ENCODE data around the gene DZANK1. TPM values are rescaled to one million over a fixed set of nuclear protein-coding genes. Genes with fewer than 3 reads are reported as not detected.
"Not testable (repeated sequence)": the region's sequence is repeated elsewhere in the genome, so short reads cannot be mapped to it uniquely, and the experiment has no call there.

The DZANK1 gene
- total RNA-seq, 1 donor from 2014 or later, result 8.3 TPM

DNA sequence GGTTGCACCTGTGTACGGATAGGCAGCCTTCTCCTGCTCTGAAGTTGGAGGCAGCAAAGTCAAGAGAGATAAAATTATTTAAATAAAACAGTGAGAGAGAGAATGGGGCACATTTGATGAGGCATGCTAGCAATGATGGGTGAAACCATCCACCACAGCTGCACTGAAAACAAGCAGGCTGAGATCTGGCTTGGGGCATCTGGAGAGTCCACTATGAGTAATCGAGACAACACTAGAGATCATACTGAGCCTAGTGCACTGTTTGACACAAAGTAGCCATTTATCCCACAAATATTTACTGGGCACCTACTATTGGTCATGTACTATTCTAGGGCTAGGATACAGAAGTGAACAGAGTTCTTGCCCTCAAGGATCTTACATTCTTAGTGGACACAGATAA is 66.4 kb downstream of the DZANK1 start:
- Histone ChIP-seq H3K79me2 (ENCODE audit: low read depth) (no peaks in the 10 kb centered on the region), H3K9me3 (ENCODE audit: low read depth) (no peaks in the 10 kb centered on the region), H3K4me2 (no peak overlapping the region), H3F3A (ENCODE audit: low read depth) (no peaks in the 10 kb centered on the region), H3K4me3 (no peak overlapping the region), H4K20me1 (ENCODE audit: low read depth) (no peaks in the 10 kb centered on the region), H3K9ac (no peak overlapping the region), H3K27ac (no peak overlapping the region), H3K27me3 (no peaks in the 10 kb centered on the region), H3K36me3 (no peaks in the 10 kb centered on the region), H2AFZ (replicated peaks) (no peak overlapping the region), H3K4me1 (no peaks in the 10 kb centered on the region)
- no peaks in the 10 kb centered on the region for H3K27me3 Mint-ChIP-seq (ENCODE audit: insufficient read depth, low read depth)
- no peak overlapping the region for H3K4me3 Mint-ChIP-seq
- TF ChIP-seq, protein P1, sequence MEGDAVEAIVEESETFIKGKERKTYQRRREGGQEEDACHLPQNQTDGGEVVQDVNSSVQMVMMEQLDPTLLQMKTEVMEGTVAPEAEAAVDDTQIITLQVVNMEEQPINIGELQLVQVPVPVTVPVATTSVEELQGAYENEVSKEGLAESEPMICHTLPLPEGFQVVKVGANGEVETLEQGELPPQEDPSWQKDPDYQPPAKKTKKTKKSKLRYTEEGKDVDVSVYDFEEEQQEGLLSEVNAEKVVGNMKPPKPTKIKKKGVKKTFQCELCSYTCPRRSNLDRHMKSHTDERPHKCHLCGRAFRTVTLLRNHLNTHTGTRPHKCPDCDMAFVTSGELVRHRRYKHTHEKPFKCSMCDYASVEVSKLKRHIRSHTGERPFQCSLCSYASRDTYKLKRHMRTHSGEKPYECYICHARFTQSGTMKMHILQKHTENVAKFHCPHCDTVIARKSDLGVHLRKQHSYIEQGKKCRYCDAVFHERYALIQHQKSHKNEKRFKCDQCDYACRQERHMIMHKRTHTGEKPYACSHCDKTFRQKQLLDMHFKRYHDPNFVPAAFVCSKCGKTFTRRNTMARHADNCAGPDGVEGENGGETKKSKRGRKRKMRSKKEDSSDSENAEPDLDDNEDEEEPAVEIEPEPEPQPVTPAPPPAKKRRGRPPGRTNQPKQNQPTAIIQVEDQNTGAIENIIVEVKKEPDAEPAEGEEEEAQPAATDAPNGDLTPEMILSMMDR (IDR thresholded peaks at IDR 0.05), result no peak
- TF ChIP-seq EZH2phosphoT487 (IDR thresholded peaks at IDR 0.05) (no peak), EZH2 (IDR thresholded peaks at IDR 0.05) (no peak)
- peaks cover 4% of the 10 kb centered on the region for H3K9me3 Mint-ChIP-seq
- peaks cover 32% of the 10 kb centered on the region for H3K36me3 Mint-ChIP-seq
- no peaks in the 10 kb centered on the region for H3K4me1 Mint-ChIP-seq
- no peak for DNase-seq (ENCODE audit: low spot score)
- H3K27ac Mint-ChIP-seq, result no peak overlapping the region

DNA sequence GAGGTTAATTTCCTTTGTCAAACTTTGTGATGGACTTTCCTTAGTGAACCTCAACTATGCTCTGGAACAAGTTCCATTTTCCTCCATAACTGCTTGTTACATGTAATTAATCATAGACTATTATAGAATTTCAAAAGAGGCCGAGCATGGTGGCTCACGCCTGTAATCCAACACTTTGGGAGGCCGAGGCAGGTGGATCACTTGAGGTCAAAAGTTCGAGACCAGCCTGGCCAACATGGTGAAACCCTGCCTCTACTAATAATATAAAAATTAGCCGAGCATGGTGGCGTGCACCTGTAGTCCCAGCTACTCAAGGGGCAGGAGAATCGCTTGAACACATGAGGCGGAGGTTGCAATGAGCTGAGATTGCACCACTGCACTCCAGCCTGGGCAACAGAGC is 68.1 kb downstream of the DZANK1 start:
- not testable (repeated sequence) for H3K27ac Mint-ChIP-seq, H3K4me1 Mint-ChIP-seq, H3K36me3 ChIP-seq

DNA sequence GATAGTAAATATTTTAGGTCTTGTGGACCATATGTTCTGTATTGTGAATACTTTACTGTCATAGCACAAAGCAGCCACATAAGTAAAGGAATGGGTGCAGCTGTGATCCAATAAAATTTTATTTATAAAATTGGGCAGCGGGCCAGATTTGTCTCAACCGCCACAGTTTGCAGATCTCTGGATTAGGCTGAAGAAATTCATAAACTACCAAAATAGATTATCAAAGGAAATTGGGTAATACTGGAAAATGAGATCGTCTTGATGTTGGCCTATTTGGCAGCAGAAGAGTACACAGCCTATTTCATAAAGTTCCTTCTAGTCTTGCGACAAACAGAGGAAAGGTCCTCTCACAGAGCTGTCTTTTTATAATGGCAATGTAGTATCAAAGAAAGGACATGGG is 69.8 kb downstream of the DZANK1 start:
- TF ChIP-seq, protein P1 (IDR thresholded peaks at IDR 0.05), result no peak
- TF ChIP-seq EZH2phosphoT487 (IDR thresholded peaks at IDR 0.05), result no peak
- no peak for TF ChIP-seq EZH2 (IDR thresholded peaks at IDR 0.05)
- no peak for DNase-seq (ENCODE audit: low spot score)
- no peaks in the 10 kb centered on the region for H3K9me3 ChIP-seq (ENCODE audit: low read depth)
- Mint-ChIP-seq H3K27me3 (ENCODE audit: insufficient read depth, low read depth) (no peaks in the 10 kb centered on the region), H3K4me1 (peaks cover 9% of the 10 kb centered on the region), H3K36me3 (peaks cover 16% of the 10 kb centered on the region), H3K4me3 (no peak overlapping the region), H3K27ac (no peak overlapping the region), H3K9me3 (no peaks in the 10 kb centered on the region)
- no peak overlapping the region for H3K9ac ChIP-seq
- H3K4me1 ChIP-seq, result peaks cover 16% of the 10 kb centered on the region
- no peaks in the 10 kb centered on the region for H4K20me1 ChIP-seq (ENCODE audit: low read depth)
- H3K79me2 ChIP-seq (ENCODE audit: low read depth), result no peaks in the 10 kb centered on the region
- H3K4me3 ChIP-seq, result no peak overlapping the region
- no peak overlapping the region for H2AFZ ChIP-seq (replicated peaks)
- no peak overlapping the region for H3K27ac ChIP-seq
- no peaks in the 10 kb centered on the region for H3K27me3 ChIP-seq
- no peaks in the 10 kb centered on the region for H3K36me3 ChIP-seq
- H3K4me2 ChIP-seq, result no peak overlapping the region
- no peaks in the 10 kb centered on the region for H3F3A ChIP-seq (ENCODE audit: low read depth)

More for the DNA sequence above, 68.1 kb downstream of the DZANK1 start:
- H3K27ac ChIP-seq; H3K9me3 ChIP-seq (ENCODE audit: low read depth); H3K4me3 ChIP-seq; H3K9ac ChIP-seq; H3K27me3 ChIP-seq; DNase-seq (ENCODE audit: low spot score); H2AFZ ChIP-seq (replicated peaks); H3F3A ChIP-seq (ENCODE audit: low read depth); H3K4me2 ChIP-seq; H3K79me2 ChIP-seq (ENCODE audit: low read depth); H3K4me3 Mint-ChIP-seq; H3K9me3 Mint-ChIP-seq; H4K20me1 ChIP-seq (ENCODE audit: low read depth); H3K27me3 Mint-ChIP-seq (ENCODE audit: insufficient read depth, low read depth): not testable (repeated sequence)
- peaks cover 25% of the 10 kb centered on the region for H3K36me3 Mint-ChIP-seq
- peaks cover 16% of the 10 kb centered on the region for H3K4me1 ChIP-seq

GRCh38 chr20:18395544-18395943 is 71.3 kb downstream of the DZANK1 start:
- Mint-ChIP-seq H3K9me3 (no peaks in the 10 kb centered on the region), H3K4me1 (peaks cover 9% of the 10 kb centered on the region), H3K36me3 (peaks cover 4% of the 10 kb centered on the region), H3K27ac (no peak overlapping the region), H3K4me3 (no peak overlapping the region), H3K27me3 (ENCODE audit: insufficient read depth, low read depth) (no peaks in the 10 kb centered on the region)
- H3K4me1 ChIP-seq, result peaks cover 16% of the 10 kb centered on the region
- no peaks in the 10 kb centered on the region for H3K27me3 ChIP-seq
- no peak overlapping the region for H2AFZ ChIP-seq (replicated peaks)
- no peak for DNase-seq (ENCODE audit: low spot score)
- no peak overlapping the region for H3K4me3 ChIP-seq
- no peak overlapping the region for H3K4me2 ChIP-seq
- no peak overlapping the region for H3K27ac ChIP-seq
- no peaks in the 10 kb centered on the region for H3F3A ChIP-seq (ENCODE audit: low read depth)
- no peaks in the 10 kb centered on the region for H3K9me3 ChIP-seq (ENCODE audit: low read depth)
- no peak overlapping the region for H3K9ac ChIP-seq
- H3K79me2 ChIP-seq (ENCODE audit: low read depth), result no peaks in the 10 kb centered on the region
- H3K36me3 ChIP-seq, result no peaks in the 10 kb centered on the region
- TF ChIP-seq, protein P1 (IDR thresholded peaks at IDR 0.05), result no peak
- TF ChIP-seq EZH2phosphoT487 (IDR thresholded peaks at IDR 0.05) (no peak), EZH2 (IDR thresholded peaks at IDR 0.05) (no peak)
- H4K20me1 ChIP-seq (ENCODE audit: low read depth), result no peaks in the 10 kb centered on the region
